GM23338 (cell line): ENCODE results near the gene HECTD1. TPM values are rescaled to one million over a fixed set of nuclear protein-coding genes. Genes with fewer than 3 reads are reported as not detected.

Source experiments
- ATAC-seq: fragments of 200-7000 bp; cut with Tn5 transposase; 3 replicates; pipeline ENCODE4 v1.9.1; 2020
- DNase-seq: peaks from one replicate; pipeline ENCODE4 v3.0.0-alpha.2; 2015; ENCODE audit warnings: low spot score
- H2AFZ ChIP-seq: fragments of 200-600 bp; sonication (generic); 2 replicates; pipeline ENCODE4 v1.8.0; 2016; ENCODE audit warnings: antibody characterized with exemption, mild to moderate bottlenecking, moderate library complexity
- H3F3A ChIP-seq: fragments of 200-600 bp; sonication (generic); replicated peaks from 2 replicates; pipeline ENCODE4 v1.8.0; 2017; ENCODE audit warnings: antibody characterized with exemption, mixed run types, low read depth
- H3K27ac ChIP-seq: fragments of 200-600 bp; sonication (generic); 2 replicates; pipeline ENCODE4 v1.6.1; 2016; ENCODE audit warnings: low read depth
- H3K27me3 ChIP-seq: fragments of 200-600 bp; sonication (generic); 2 replicates; pipeline ENCODE4 v1.8.0; 2016; ENCODE audit warnings: mild to moderate bottlenecking, mixed run types, moderate library complexity; ENCODE audit not compliant: insufficient read depth
- H3K36me3 ChIP-seq: fragments of 200-600 bp; sonication (generic); 2 replicates; pipeline ENCODE4 v1.8.0; 2016; ENCODE audit warnings: mild to moderate bottlenecking; ENCODE audit not compliant: insufficient read depth
- H3K4me1 ChIP-seq: fragments of 200-600 bp; sonication (generic); 2 replicates; pipeline ENCODE4 v1.8.0; 2016; ENCODE audit warnings: mild to moderate bottlenecking, moderate library complexity; ENCODE audit not compliant: insufficient read depth
- H3K4me2 ChIP-seq: fragments of 200-600 bp; sonication (generic); 2 replicates; pipeline ENCODE4 v1.7.1; 2017; ENCODE audit warnings: mixed run types
- H3K4me3 ChIP-seq: fragments of 200-600 bp; sonication (generic); 2 replicates; pipeline ENCODE4 v1.6.1; 2016; ENCODE audit warnings: mixed run types
- H3K79me2 ChIP-seq: fragments of 200-600 bp; sonication (generic); replicated peaks from 2 replicates; pipeline ENCODE4 v1.8.0; 2017; ENCODE audit warnings: mild to moderate bottlenecking; ENCODE audit not compliant: insufficient read depth
- H3K9me2 ChIP-seq: fragments of 200-600 bp; sonication (generic); 2 replicates; pipeline ENCODE4 v1.8.0; 2017; ENCODE audit not compliant: insufficient read depth
- H4K20me1 ChIP-seq: fragments of 200-600 bp; sonication (generic); replicated peaks from 2 replicates; pipeline ENCODE4 v1.8.0; 2017; ENCODE audit warnings: mild to moderate bottlenecking; ENCODE audit not compliant: insufficient read depth
- H3K27ac Mint-ChIP-seq: 2 replicates; pipeline ENCODE4 v1.8.0; 2020; ENCODE audit warnings: inconsistent platforms, mild to moderate bottlenecking, moderate library complexity, mixed read lengths
- H3K27me3 Mint-ChIP-seq: 3 replicates; pipeline ENCODE4 v1.8.0; 2022; ENCODE audit warnings: low read depth, mild to moderate bottlenecking, moderate library complexity, mixed read lengths, inconsistent platforms; ENCODE audit not compliant: insufficient read depth, poor library complexity
- H3K36me3 Mint-ChIP-seq: 3 replicates; pipeline ENCODE4 v1.8.0; 2021; ENCODE audit warnings: low read depth, mild to moderate bottlenecking, inconsistent platforms, moderate library complexity, mixed read lengths
- H3K4me1 Mint-ChIP-seq: 3 replicates; pipeline ENCODE4 v1.8.0; 2020; ENCODE audit warnings: mild to moderate bottlenecking, inconsistent platforms, mixed read lengths
- H3K4me3 Mint-ChIP-seq: 3 replicates; pipeline ENCODE4 v1.8.0; 2021; ENCODE audit warnings: moderate library complexity, mild to moderate bottlenecking, inconsistent platforms, mixed read lengths
- H3K9me3 Mint-ChIP-seq: 3 replicates; pipeline ENCODE4 v1.8.0; 2020; ENCODE audit warnings: moderate library complexity, mild to moderate bottlenecking, inconsistent platforms, mixed read lengths
- CREB1 ChIP-seq: fragments of 250-450 bp; sonication (Bioruptor Pico); IDR thresholded peaks from 2 replicates; pipeline ENCODE4 v1.5.0; 2020; ENCODE audit warnings: low read depth, mild to moderate bottlenecking, moderate library complexity
- EZH2 ChIP-seq: fragments of 200-600 bp; sonication (generic); IDR thresholded peaks from one replicate; pipeline ENCODE4 v1.8.0; 2017; ENCODE audit warnings: antibody characterized with exemption, mild to moderate bottlenecking, low read depth; ENCODE audit not compliant: unreplicated experiment
- EZH2phosphoT487 ChIP-seq: fragments of 200-600 bp; sonication (generic); IDR thresholded peaks from one replicate; pipeline ENCODE4 v1.8.1; 2018; ENCODE audit warnings: antibody characterized with exemption; ENCODE audit not compliant: unreplicated experiment
- JUNB ChIP-seq: IDR thresholded peaks from one replicate; pipeline ENCODE4 v1.6.1; 2016; ENCODE audit warnings: antibody characterized with exemption; ENCODE audit not compliant: unreplicated experiment
- NANOG ChIP-seq: IDR thresholded peaks from 2 replicates; pipeline ENCODE4 v1.6.1; 2016; ENCODE audit warnings: antibody characterized with exemption, borderline replicate concordance
- POLR2AphosphoS5 ChIP-seq: IDR thresholded peaks from 2 replicates; pipeline ENCODE4 v1.6.1; 2016; ENCODE audit warnings: antibody characterized with exemption, low read depth
- STAT1 ChIP-seq: IDR thresholded peaks from one replicate; pipeline ENCODE4 v1.6.1; 2016; ENCODE audit warnings: antibody characterized with exemption; ENCODE audit not compliant: unreplicated experiment
- ZNF114 ChIP-seq: fragments of 250-450 bp; sonication (Bioruptor Pico); IDR thresholded peaks from 2 replicates; pipeline ENCODE4 v1.5.0; 2020; ENCODE audit warnings: mild to moderate bottlenecking, moderate library complexity
- ZNF331 ChIP-seq: fragments of 250-450 bp; sonication (Bioruptor Pico); IDR thresholded peaks from 2 replicates; pipeline ENCODE4 v1.5.0; 2020; ENCODE audit warnings: low read depth, mild to moderate bottlenecking, moderate library complexity
- polyA plus RNA-seq: library from polyadenylated mRNA; unstranded; fragments of >200 nt; fragmentation: Nextera tagmentation; extraction: Ambion mirVana; gene quantifications from 2 replicates; pipeline ENCODE4 v1.2.1, GENCODE V29; 2016
- total RNA-seq: library from RNA; depleted of rRNA; stranded (reverse); fragments of >200 nt; shearing (Covaris generic); gene quantifications from 2 replicates; pipeline ENCODE4 v1.2.3, GENCODE V29; 2014
- TF ChIP-seq, protein P1 (sequence below): fragments of 250-450 bp; sonication (Bioruptor Pico); IDR thresholded peaks from 2 replicates; pipeline ENCODE4 v1.5.0; 2020; ENCODE audit warnings: mild to moderate bottlenecking, moderate library complexity
- TF ChIP-seq, protein P2 (sequence below): IDR thresholded peaks from 2 replicates; pipeline ENCODE4 v1.6.1; 2016; ENCODE audit warnings: antibody characterized with exemption
- TF ChIP-seq, protein P3 (sequence below): IDR thresholded peaks from one replicate; pipeline ENCODE4 v1.6.1; 2018; ENCODE audit warnings: antibody characterized with exemption; ENCODE audit not compliant: unreplicated experiment
- TF ChIP-seq, protein P4 (sequence below), 2 experiments: fragments of 200-600 bp in 1 of 2; sonication (generic) in 1 of 2; conservative IDR thresholded peaks; 2 replicates each; pipeline versions ENCODE4 v1.5.1 to v1.6.1; 2016 to 2017; ENCODE audit warnings: antibody characterized with exemption in 2 of 2, low read depth in 2 of 2, mild to moderate bottlenecking in 2 of 2, moderate library complexity in 1 of 2

HECTD1 gene
- total and polyA plus RNA-seq, 2 experiments from 2014 or later = 42.1 to 132 TPM

DNA sequence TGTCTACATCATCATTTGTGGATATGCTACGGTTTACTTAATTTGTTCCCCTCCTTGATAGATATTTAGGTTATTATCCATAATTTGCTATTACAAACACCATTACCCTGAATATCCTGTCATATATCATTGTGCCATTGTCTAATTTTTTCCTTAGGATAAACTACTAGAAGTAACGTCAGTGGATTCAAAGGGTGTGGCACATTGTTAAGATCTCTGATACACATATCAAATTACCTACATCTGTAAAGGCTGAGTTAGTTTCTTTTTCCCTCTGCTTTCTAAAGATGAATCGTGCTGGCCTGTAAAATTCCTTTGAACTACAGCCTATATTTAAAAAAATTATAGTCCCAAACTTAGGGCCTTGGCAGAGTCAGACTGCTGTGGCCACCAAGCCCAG is 127.5 kb downstream of the HECTD1 start:
- no peak overlapping the region for H3K4me2 ChIP-seq
- no peaks in the 10 kb centered on the region for H3K36me3 ChIP-seq
- no peak overlapping the region for H3K4me3 Mint-ChIP-seq
- H3K9me2 ChIP-seq = no peaks in the 10 kb centered on the region
- no peak overlapping the region for H3K4me3 ChIP-seq
- H3K4me1 ChIP-seq = no peaks in the 10 kb centered on the region
- no peaks in the 10 kb centered on the region for H3K27me3 Mint-ChIP-seq
- H3K36me3 Mint-ChIP-seq = peaks cover 6% of the 10 kb centered on the region; the same call in 2 of the 3 replicates
- no peaks in the 10 kb centered on the region for H4K20me1 ChIP-seq
- DNase-seq (no peak), ATAC-seq (no peak)
- no peak overlapping the region for H2AFZ ChIP-seq
- no peak overlapping the region for H3K27ac Mint-ChIP-seq
- H3K27ac ChIP-seq = no peak overlapping the region
- TF ChIP-seq JUNB = no peak
- TF ChIP-seq, protein P1, sequence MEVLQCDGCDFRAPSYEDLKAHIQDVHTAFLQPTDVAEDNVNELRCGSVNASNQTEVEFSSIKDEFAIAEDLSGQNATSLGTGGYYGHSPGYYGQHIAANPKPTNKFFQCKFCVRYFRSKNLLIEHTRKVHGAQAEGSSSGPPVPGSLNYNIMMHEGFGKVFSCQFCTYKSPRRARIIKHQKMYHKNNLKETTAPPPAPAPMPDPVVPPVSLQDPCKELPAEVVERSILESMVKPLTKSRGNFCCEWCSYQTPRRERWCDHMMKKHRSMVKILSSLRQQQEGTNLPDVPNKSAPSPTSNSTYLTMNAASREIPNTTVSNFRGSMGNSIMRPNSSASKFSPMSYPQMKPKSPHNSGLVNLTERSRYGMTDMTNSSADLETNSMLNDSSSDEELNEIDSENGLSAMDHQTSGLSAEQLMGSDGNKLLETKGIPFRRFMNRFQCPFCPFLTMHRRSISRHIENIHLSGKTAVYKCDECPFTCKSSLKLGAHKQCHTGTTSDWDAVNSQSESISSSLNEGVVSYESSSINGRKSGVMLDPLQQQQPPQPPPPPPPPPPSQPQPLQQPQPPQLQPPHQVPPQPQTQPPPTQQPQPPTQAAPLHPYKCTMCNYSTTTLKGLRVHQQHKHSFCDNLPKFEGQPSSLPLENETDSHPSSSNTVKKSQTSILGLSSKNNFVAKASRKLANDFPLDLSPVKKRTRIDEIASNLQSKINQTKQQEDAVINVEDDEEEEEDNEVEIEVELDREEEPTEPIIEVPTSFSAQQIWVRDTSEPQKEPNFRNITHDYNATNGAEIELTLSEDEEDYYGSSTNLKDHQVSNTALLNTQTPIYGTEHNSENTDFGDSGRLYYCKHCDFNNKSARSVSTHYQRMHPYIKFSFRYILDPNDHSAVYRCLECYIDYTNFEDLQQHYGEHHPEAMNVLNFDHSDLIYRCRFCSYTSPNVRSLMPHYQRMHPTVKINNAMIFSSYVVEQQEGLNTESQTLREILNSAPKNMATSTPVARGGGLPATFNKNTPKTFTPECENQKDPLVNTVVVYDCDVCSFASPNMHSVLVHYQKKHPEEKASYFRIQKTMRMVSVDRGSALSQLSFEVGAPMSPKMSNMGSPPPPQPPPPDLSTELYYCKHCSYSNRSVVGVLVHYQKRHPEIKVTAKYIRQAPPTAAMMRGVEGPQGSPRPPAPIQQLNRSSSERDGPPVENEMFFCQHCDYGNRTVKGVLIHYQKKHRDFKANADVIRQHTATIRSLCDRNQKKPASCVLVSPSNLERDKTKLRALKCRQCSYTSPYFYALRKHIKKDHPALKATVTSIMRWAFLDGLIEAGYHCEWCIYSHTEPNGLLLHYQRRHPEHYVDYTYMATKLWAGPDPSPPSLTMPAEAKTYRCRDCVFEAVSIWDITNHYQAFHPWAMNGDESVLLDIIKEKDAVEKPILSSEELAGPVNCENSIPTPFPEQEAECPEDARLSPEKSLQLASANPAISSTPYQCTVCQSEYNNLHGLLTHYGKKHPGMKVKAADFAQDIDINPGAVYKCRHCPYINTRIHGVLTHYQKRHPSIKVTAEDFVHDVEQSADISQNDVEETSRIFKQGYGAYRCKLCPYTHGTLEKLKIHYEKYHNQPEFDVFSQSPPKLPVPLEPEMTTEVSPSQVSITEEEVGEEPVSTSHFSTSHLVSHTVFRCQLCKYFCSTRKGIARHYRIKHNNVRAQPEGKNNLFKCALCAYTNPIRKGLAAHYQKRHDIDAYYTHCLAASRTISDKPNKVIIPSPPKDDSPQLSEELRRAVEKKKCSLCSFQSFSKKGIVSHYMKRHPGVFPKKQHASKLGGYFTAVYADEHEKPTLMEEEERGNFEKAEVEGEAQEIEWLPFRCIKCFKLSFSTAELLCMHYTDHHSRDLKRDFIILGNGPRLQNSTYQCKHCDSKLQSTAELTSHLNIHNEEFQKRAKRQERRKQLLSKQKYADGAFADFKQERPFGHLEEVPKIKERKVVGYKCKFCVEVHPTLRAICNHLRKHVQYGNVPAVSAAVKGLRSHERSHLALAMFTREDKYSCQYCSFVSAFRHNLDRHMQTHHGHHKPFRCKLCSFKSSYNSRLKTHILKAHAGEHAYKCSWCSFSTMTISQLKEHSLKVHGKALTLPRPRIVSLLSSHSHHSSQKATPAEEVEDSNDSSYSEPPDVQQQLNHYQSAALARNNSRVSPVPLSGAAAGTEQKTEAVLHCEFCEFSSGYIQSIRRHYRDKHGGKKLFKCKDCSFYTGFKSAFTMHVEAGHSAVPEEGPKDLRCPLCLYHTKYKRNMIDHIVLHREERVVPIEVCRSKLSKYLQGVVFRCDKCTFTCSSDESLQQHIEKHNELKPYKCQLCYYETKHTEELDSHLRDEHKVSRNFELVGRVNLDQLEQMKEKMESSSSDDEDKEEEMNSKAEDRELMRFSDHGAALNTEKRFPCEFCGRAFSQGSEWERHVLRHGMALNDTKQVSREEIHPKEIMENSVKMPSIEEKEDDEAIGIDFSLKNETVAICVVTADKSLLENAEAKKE (CRISPR knock-in tag) = no peak
- TF ChIP-seq, protein P2, sequence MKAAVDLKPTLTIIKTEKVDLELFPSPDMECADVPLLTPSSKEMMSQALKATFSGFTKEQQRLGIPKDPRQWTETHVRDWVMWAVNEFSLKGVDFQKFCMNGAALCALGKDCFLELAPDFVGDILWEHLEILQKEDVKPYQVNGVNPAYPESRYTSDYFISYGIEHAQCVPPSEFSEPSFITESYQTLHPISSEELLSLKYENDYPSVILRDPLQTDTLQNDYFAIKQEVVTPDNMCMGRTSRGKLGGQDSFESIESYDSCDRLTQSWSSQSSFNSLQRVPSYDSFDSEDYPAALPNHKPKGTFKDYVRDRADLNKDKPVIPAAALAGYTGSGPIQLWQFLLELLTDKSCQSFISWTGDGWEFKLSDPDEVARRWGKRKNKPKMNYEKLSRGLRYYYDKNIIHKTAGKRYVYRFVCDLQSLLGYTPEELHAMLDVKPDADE = no peak
- TF ChIP-seq CREB1 (CRISPR knock-in tag) = no peak
- TF ChIP-seq ZNF331 (CRISPR knock-in tag) = no peak
- TF ChIP-seq STAT1 = no peak
- no peak for TF ChIP-seq NANOG
- no peak for TF ChIP-seq ZNF114
- TF ChIP-seq, protein P3, sequence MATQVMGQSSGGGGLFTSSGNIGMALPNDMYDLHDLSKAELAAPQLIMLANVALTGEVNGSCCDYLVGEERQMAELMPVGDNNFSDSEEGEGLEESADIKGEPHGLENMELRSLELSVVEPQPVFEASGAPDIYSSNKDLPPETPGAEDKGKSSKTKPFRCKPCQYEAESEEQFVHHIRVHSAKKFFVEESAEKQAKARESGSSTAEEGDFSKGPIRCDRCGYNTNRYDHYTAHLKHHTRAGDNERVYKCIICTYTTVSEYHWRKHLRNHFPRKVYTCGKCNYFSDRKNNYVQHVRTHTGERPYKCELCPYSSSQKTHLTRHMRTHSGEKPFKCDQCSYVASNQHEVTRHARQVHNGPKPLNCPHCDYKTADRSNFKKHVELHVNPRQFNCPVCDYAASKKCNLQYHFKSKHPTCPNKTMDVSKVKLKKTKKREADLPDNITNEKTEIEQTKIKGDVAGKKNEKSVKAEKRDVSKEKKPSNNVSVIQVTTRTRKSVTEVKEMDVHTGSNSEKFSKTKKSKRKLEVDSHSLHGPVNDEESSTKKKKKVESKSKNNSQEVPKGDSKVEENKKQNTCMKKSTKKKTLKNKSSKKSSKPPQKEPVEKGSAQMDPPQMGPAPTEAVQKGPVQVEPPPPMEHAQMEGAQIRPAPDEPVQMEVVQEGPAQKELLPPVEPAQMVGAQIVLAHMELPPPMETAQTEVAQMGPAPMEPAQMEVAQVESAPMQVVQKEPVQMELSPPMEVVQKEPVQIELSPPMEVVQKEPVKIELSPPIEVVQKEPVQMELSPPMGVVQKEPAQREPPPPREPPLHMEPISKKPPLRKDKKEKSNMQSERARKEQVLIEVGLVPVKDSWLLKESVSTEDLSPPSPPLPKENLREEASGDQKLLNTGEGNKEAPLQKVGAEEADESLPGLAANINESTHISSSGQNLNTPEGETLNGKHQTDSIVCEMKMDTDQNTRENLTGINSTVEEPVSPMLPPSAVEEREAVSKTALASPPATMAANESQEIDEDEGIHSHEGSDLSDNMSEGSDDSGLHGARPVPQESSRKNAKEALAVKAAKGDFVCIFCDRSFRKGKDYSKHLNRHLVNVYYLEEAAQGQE = no peak
- TF ChIP-seq POLR2AphosphoS5 = no peak
- no peak for TF ChIP-seq EZH2
- TF ChIP-seq, protein P4, sequence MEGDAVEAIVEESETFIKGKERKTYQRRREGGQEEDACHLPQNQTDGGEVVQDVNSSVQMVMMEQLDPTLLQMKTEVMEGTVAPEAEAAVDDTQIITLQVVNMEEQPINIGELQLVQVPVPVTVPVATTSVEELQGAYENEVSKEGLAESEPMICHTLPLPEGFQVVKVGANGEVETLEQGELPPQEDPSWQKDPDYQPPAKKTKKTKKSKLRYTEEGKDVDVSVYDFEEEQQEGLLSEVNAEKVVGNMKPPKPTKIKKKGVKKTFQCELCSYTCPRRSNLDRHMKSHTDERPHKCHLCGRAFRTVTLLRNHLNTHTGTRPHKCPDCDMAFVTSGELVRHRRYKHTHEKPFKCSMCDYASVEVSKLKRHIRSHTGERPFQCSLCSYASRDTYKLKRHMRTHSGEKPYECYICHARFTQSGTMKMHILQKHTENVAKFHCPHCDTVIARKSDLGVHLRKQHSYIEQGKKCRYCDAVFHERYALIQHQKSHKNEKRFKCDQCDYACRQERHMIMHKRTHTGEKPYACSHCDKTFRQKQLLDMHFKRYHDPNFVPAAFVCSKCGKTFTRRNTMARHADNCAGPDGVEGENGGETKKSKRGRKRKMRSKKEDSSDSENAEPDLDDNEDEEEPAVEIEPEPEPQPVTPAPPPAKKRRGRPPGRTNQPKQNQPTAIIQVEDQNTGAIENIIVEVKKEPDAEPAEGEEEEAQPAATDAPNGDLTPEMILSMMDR (conservative IDR thresholded peaks at IDR 0.05; ENCODE audit: low read depth in 2 of 2) = no peak
- TF ChIP-seq EZH2phosphoT487 = no peak
- H3K9me3 Mint-ChIP-seq = no peaks in the 10 kb centered on the region
- no peaks in the 10 kb centered on the region for H3K4me1 Mint-ChIP-seq
- no peaks in the 10 kb centered on the region for H3K79me2 ChIP-seq
- H3F3A ChIP-seq = no peaks in the 10 kb centered on the region
- H3K27me3 ChIP-seq = no peaks in the 10 kb centered on the region
